Mesothelial cell of epicardium (in vitro differentiated cells): ENCODE measurements around the gene SSH2. TPM values are rescaled to one million over a fixed set of nuclear protein-coding genes. Genes with fewer than 3 reads are reported as not detected.

Source experiments
- DNase-seq, 2 experiments: peaks; one replicate each; pipeline ENCODE4 v3.0.0; 2021; ENCODE audit warnings: low spot score in 2 of 2; ENCODE audit not compliant: unreplicated experiment in 2 of 2
- H3K27ac Mint-ChIP-seq: 2 replicates; pipeline ENCODE4 v1.8.0; 2021; ENCODE audit warnings: mixed read lengths
- H3K27me3 Mint-ChIP-seq: 2 replicates; pipeline ENCODE4 v1.8.0; 2021; ENCODE audit warnings: low read depth, mixed read lengths
- H3K36me3 Mint-ChIP-seq: 2 replicates; pipeline ENCODE4 v1.8.0; 2021; ENCODE audit warnings: mixed read lengths
- H3K4me1 Mint-ChIP-seq: 2 replicates; pipeline ENCODE4 v1.8.0; 2021; ENCODE audit warnings: mixed read lengths
- H3K4me3 Mint-ChIP-seq: 2 replicates; pipeline ENCODE4 v1.8.0; 2021; ENCODE audit warnings: mild to moderate bottlenecking, moderate library complexity, mixed read lengths
- H3K9me3 Mint-ChIP-seq: 2 replicates; pipeline ENCODE4 v1.8.0; 2021; ENCODE audit warnings: mixed read lengths
- CTCF ChIP-seq: fragments of 200-600 bp; sonication (generic); IDR thresholded peaks from one replicate; pipeline ENCODE4 v1.5.0; 2021; ENCODE audit warnings: antibody characterized with exemption; ENCODE audit not compliant: unreplicated experiment
- total RNA-seq: library from RNA; stranded (reverse); gene quantifications from 3 replicates; pipeline ENCODE4 v1.2.1, GENCODE V29; 2021

The SSH2 gene
- total RNA-seq, 1 donor from 2014 or later, result 23.7 TPM

DNA sequence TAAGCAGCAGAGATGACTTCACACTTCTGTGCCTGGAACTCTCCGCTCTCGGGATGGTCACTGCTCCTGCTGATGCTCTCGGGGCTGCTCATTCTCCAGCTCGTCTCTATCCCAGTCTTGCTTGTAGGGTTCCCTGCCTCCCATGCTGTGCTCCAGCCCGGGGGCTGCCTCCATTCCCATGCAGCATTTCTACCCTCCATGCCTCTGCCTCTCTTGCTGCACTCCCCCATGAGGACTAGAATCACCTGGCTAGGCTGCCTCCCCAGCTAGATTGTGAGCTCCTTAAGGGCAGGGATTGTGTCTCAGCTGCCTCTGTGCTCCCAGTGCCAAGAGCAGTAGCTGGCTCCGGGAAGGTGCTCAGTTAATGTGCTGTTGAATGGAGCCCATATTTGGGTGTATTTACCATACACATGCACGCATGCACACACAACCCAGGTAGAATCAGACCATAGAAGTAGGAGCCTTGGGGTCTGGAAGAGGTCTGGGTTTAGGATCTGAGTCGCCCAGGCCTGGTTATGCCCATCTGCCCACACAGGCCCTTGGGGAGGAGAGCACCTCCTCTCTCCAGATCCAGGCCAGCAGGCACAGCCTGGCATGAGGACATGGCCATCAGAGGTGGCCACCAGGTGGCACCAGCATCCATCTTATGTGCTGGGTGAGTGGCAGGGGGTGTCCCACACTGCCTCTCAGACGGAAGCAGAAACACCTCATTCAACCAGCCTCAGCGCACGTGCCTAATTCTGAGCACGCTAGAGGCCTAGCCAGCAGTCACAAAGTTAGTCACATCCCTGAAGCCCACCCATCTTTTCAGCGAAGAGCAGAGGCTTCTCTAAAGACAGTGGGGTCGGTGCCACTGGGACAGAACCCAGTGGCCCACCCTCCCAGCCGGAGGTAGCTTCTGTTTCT lies 349.9 kb downstream of the SSH2 start:
- Mint-ChIP-seq H3K4me1 (peaks cover 9% of the 10 kb centered on the region), H3K27ac (peak overlapping the region; percentile 92), H3K9me3 (no peaks in the 10 kb centered on the region), H3K27me3 (no peaks in the 10 kb centered on the region), H3K36me3 (peaks cover 18% of the 10 kb centered on the region), H3K4me3 (no peak overlapping the region)
- peak; percentile 73 for TF ChIP-seq CTCF
- DNase-seq, result peak in 1 of 2 experiments; percentile 75

DNA sequence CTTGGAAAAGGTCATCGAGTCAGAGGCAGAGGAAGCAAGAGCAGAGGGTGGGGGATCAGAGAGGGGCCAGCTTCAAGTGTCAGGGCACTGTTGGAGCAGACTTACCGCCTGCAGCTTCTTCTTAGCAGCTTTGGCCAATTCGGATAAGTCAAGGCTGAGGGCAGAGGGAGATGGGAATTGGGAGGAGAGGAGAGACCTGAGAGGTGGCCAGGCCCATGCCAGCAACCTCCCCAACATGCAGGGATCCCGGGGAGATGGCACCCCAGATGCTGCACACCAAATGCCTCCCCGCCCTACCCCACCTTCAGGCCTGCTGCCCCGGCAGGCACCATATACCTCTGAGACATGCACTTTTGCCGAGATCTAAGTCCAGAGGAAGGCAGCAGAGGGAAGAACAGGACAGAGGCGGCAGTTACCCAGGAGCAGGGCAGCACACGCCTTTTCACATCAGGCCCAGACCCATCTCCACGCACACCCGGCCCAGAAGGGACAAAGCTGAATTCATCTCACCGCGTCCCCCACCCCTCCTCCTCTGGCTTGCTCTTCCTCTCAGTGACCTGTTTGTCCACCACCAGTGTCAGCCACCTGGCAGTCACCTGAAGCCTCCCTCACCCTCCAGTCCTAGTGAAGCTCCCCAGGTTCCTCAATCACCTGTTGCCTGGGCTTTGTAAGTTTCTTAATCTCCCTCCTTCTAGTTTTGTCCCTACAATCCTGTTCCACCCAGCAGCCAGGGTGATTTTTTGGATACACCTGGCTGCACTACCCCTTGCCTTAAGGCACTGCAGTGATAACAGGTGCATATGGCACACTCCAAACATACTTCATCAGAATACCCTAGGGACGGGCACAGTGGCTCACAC lies 351.2 kb downstream of the SSH2 start:
- H3K27me3 Mint-ChIP-seq, result no peaks in the 10 kb centered on the region
- no peak for TF ChIP-seq CTCF
- no peak for DNase-seq
- H3K4me1 Mint-ChIP-seq, result peaks cover 1% of the 10 kb centered on the region
- peaks cover 18% of the 10 kb centered on the region for H3K36me3 Mint-ChIP-seq
- no peak overlapping the region for H3K4me3 Mint-ChIP-seq
- H3K9me3 Mint-ChIP-seq, result no peaks in the 10 kb centered on the region
- H3K27ac Mint-ChIP-seq, result no peak overlapping the region

DNA sequence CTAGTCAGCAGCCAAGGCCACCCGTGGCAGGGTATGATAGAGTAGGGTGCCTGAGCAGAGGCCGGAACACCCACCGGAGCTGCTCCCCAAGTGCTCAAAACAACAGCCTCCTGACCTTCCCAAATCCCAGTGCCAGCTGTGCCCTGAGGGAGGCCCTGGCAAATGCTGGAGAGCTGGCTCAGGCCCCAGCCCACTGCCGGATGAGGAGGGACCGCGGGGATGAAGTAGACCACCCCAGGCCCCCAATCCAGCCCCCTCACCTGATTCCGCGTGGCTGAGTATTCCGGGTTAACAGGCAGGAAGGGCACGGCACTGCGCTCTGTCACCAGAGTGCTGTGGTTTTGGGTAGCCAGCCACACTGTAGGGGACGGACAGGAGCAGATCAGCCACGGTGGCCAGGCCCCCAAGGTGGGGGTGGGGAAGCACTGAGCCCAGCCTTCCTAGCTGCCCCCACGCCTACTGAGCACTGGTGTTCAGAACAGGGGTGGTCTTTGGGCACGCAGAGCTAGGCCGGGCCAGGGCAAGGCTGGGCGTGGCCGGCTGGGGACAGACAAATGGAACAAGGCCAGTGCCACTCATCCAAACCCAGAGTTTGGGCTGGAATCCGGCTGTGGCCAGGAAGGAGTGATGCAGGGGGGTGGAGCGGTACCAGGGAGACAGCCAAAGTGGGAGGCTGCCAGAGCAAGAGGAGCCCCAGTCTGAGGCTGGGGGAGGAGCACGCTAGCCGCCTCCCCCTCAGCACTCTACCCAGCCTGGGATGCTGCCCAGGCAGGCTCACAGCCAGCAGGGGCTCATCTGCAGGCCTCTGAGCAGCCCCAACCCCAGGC lies 352.4 kb downstream of the SSH2 start:
- peaks cover 14% of the 10 kb centered on the region for H3K36me3 Mint-ChIP-seq
- H3K27ac Mint-ChIP-seq, result no peak overlapping the region
- H3K4me1 Mint-ChIP-seq, result peaks cover 8% of the 10 kb centered on the region
- no peaks in the 10 kb centered on the region for H3K9me3 Mint-ChIP-seq
- no peak for TF ChIP-seq CTCF
- H3K4me3 Mint-ChIP-seq, result no peak overlapping the region
- H3K27me3 Mint-ChIP-seq, result no peaks in the 10 kb centered on the region
- no peak for DNase-seq

- TF ChIP-seq CTCF, result no peak
- no peak for DNase-seq
- Mint-ChIP-seq H3K4me1 (peaks cover 8% of the 10 kb centered on the region), H3K9me3 (no peaks in the 10 kb centered on the region), H3K4me3 (no peak overlapping the region), H3K27me3 (no peaks in the 10 kb centered on the region), H3K27ac (no peak overlapping the region), H3K36me3 (peaks cover 11% of the 10 kb centered on the region)
Observed at GRCh38 chr17:29577001-29577370, 353.0 kb downstream of the SSH2 start.

- no peak for DNase-seq
- no peaks in the 10 kb centered on the region for H3K9me3 Mint-ChIP-seq
- no peak overlapping the region for H3K27ac Mint-ChIP-seq
- no peak for TF ChIP-seq CTCF
- H3K4me3 Mint-ChIP-seq, result no peak overlapping the region
- peaks cover 11% of the 10 kb centered on the region for H3K36me3 Mint-ChIP-seq
- H3K27me3 Mint-ChIP-seq, result no peaks in the 10 kb centered on the region
- H3K4me1 Mint-ChIP-seq, result peaks cover 8% of the 10 kb centered on the region
Observed at GRCh38 chr17:29576214-29577000, 353.6 kb downstream of the SSH2 start.
